HG02798 (cell line): Measurements from ENCODE around the gene ING3.

Experiments
- ATAC-seq: cut with Tn5 transposase; IDR thresholded peaks from one replicate; pipeline ENCODE4 v1.9.1; 2021; ENCODE audit warnings: mild to moderate bottlenecking; ENCODE audit not compliant: unreplicated experiment, poor library complexity

The ING3 gene

GRCh38 chr7:120950539-120951308, at the start of gene ING3:
Gene ING3 (plus strand): TSS chr7:120950777. CDS start chr7:120950897, 120 bp downstream.
- ATAC-seq = peak; percentile 98

- ATAC-seq = no peak
Measured at GRCh38 chr7:120915314-120916105, 35.1 kb upstream of the ING3 start.

- ATAC-seq = no peak
Measured at GRCh38 chr7:120916121-120916520, 34.5 kb upstream of the ING3 start.

- no peak for ATAC-seq
Measured at GRCh38 chr7:120916538-120916937, 34.0 kb upstream of the ING3 start.

GRCh38 chr7:120919466-120919865, 31.1 kb upstream of the ING3 start:
- ATAC-seq = no peak

- no peak for ATAC-seq
Measured at GRCh38 chr7:120920034-120920433, 30.5 kb upstream of the ING3 start.

GRCh38 chr7:120920591-120921274, 29.8 kb upstream of the ING3 start:
- no peak for ATAC-seq

GRCh38 chr7:120924837-120925236, 25.7 kb upstream of the ING3 start:
- ATAC-seq = no peak

- no peak for ATAC-seq
Measured at GRCh38 chr7:120925392-120925791, 25.2 kb upstream of the ING3 start.

GRCh38 chr7:120926943-120927346, 23.6 kb upstream of the ING3 start:
- ATAC-seq = peak; percentile 8

- ATAC-seq = peak; percentile 91
Measured at GRCh38 chr7:120927454-120928103, 23.0 kb upstream of the ING3 start.

- ATAC-seq = no peak
Measured at GRCh38 chr7:120931243-120931642, 19.3 kb upstream of the ING3 start.

GRCh38 chr7:120933475-120933874, 17.1 kb upstream of the ING3 start:
- ATAC-seq = peak; percentile 52

GRCh38 chr7:120939345-120939744, 11.2 kb upstream of the ING3 start:
- ATAC-seq = no peak

GRCh38 chr7:120941064-120941463, 9.5 kb upstream of the ING3 start:
- peak; percentile 64 for ATAC-seq

- no peak for ATAC-seq
Measured at GRCh38 chr7:120941856-120942255, 8.7 kb upstream of the ING3 start.

GRCh38 chr7:120942861-120943260, 7.7 kb upstream of the ING3 start:
- no peak for ATAC-seq

GRCh38 chr7:120944826-120945562, 5.6 kb upstream of the ING3 start:
- ATAC-seq = no peak

- no peak for ATAC-seq
Measured at GRCh38 chr7:120947980-120948379, 2.6 kb upstream of the ING3 start.

GRCh38 chr7:120949393-120949911, 1.1 kb upstream of the ING3 start:
- ATAC-seq = no peak
